Stimulated activated CD4-positive, alpha-beta T cell treated with anti-CD3 and anti-CD28 coated beads, Interleukin-2, amount 100 ng/mL, for 24 hours (primary cell): ENCODE data around the gene MYO5B.
"Not testable (repeated sequence)": the region's sequence is repeated elsewhere in the genome, so short reads cannot be mapped to it uniquely, and the experiment has no call there.

ENCODE experiments used
- DNase-seq, 2 donors: peaks; one replicate each; pipeline ENCODE4 v3.0.0-alpha.2; 2020

The MYO5B gene

GRCh38 chr18:49910019-49910418 is 284.9 kb downstream of the MYO5B start:
- DNase-seq, result no peak

GRCh38 chr18:49907346-49907929 is 287.5 kb downstream of the MYO5B start:
- no peak for DNase-seq

- no peak for DNase-seq
These were observed 289.2 kb downstream of the MYO5B start for GRCh38 chr18:49905771-49906170.

- no peak for DNase-seq
These were observed 289.9 kb downstream of the MYO5B start for GRCh38 chr18:49904871-49905555.

GRCh38 chr18:49901862-49902340 is 293.0 kb downstream of the MYO5B start:
- DNase-seq, result no peak

- no peak for DNase-seq
These were observed 295.2 kb downstream of the MYO5B start for GRCh38 chr18:49899657-49900330.

GRCh38 chr18:49898421-49898820 is 296.5 kb downstream of the MYO5B start:
- peak; percentile 55 to 61 for DNase-seq

- DNase-seq, result no peak
These were observed 300.3 kb downstream of the MYO5B start for GRCh38 chr18:49894517-49895226.

GRCh38 chr18:49893036-49893435 is 301.9 kb downstream of the MYO5B start:
- no peak for DNase-seq

GRCh38 chr18:49892148-49892924 is 302.6 kb downstream of the MYO5B start:
- no peak for DNase-seq

GRCh38 chr18:49890041-49890440 is 304.9 kb downstream of the MYO5B start:
- no peak for DNase-seq

GRCh38 chr18:49889552-49889951 is 305.4 kb downstream of the MYO5B start:
- DNase-seq, result not testable (repeated sequence)

GRCh38 chr18:49886891-49887764 is 307.8 kb downstream of the MYO5B start:
- no peak for DNase-seq

GRCh38 chr18:49884959-49885358 is 310.0 kb downstream of the MYO5B start:
- DNase-seq, result no peak

GRCh38 chr18:49884465-49884864 is 310.5 kb downstream of the MYO5B start:
- DNase-seq, result no peak

- DNase-seq, result no peak
These were observed 314.3 kb downstream of the MYO5B start for GRCh38 chr18:49880661-49881060.

- no peak for DNase-seq
These were observed 315.7 kb downstream of the MYO5B start for GRCh38 chr18:49879271-49879580.

GRCh38 chr18:49878567-49879270 is 316.2 kb downstream of the MYO5B start:
- no peak for DNase-seq

GRCh38 chr18:49878015-49878414 is 316.9 kb downstream of the MYO5B start:
- DNase-seq, result no peak

- DNase-seq, result no peak
These were observed 318.4 kb downstream of the MYO5B start for GRCh38 chr18:49876536-49876935.

GRCh38 chr18:49875783-49876182 is 319.2 kb downstream of the MYO5B start:
- no peak for DNase-seq
